Islet of Langerhans (tissue), 1 donor: ENCODE measurements around the gene RSAD1.

Experiments
- FAIRE-seq: peaks from one replicate; lab custom pipeline; 2011; peaks lifted over from hg19 to GRCh38; lab: Jason Lieb, UNC

Gene RSAD1

GRCh38 chr17:50478391-50479381 is at the start of gene RSAD1:
TSS of gene RSAD1 (plus strand) at chr17:50478860. CDS start at chr17:50478885, 25 bp downstream.
- FAIRE-seq = no peak

GRCh38 chr17:50429793-50430192 is 48.9 kb upstream of the RSAD1 start:
- FAIRE-seq = no peak

GRCh38 chr17:50430821-50431618 is 47.6 kb upstream of the RSAD1 start:
- FAIRE-seq = no peak

GRCh38 chr17:50432125-50432762 is 46.4 kb upstream of the RSAD1 start:
- no peak for FAIRE-seq

- no peak for FAIRE-seq
These were observed 41.3 kb upstream of the RSAD1 start for GRCh38 chr17:50437409-50437808.

- FAIRE-seq = no peak
These were observed 39.7 kb upstream of the RSAD1 start for GRCh38 chr17:50439008-50439407.

GRCh38 chr17:50440172-50440837 is 38.4 kb upstream of the RSAD1 start:
- FAIRE-seq = no peak

GRCh38 chr17:50440838-50441829 is 37.5 kb upstream of the RSAD1 start:
- FAIRE-seq = no peak

- FAIRE-seq = no peak
These were observed 35.1 kb upstream of the RSAD1 start for GRCh38 chr17:50443505-50443974.

- no peak for FAIRE-seq
These were observed 33.6 kb upstream of the RSAD1 start for GRCh38 chr17:50444841-50445715.

- no peak for FAIRE-seq
These were observed 32.8 kb upstream of the RSAD1 start for GRCh38 chr17:50445730-50446325.

GRCh38 chr17:50447870-50448595 is 30.6 kb upstream of the RSAD1 start:
- peak; percentile 89 for FAIRE-seq

GRCh38 chr17:50448643-50449042 is 30.0 kb upstream of the RSAD1 start:
- no peak for FAIRE-seq

GRCh38 chr17:50451943-50452629 is 26.6 kb upstream of the RSAD1 start:
- no peak for FAIRE-seq

- FAIRE-seq = no peak
These were observed 25.9 kb upstream of the RSAD1 start for GRCh38 chr17:50452630-50453300.

- FAIRE-seq = no peak
These were observed 24.8 kb upstream of the RSAD1 start for GRCh38 chr17:50453901-50454300.

- FAIRE-seq = no peak
These were observed 21.0 kb upstream of the RSAD1 start for GRCh38 chr17:50457621-50458020.
